HCEC 1CT (cell line): ENCODE data around the gene IFT52.

Source experiments
- DNase-seq: peaks from one replicate; pipeline ENCODE4 v3.0.0-alpha.2; 2017

IFT52 gene

GRCh38 chr20:43590392-43591303 is at the start of gene IFT52:
IFT52 (plus strand) TSS chr20:43590937; CDS start chr20:43594699, 3,762 bp downstream.
- peak; percentile 88 for DNase-seq

GRCh38 chr20:43541214-43541613 is 49.5 kb upstream of the IFT52 start:
- DNase-seq, result peak; percentile 68

- DNase-seq, result no peak
Measured at GRCh38 chr20:43542161-43542560, 48.6 kb upstream of the IFT52 start.

GRCh38 chr20:43542674-43543073 is 48.1 kb upstream of the IFT52 start:
- no peak for DNase-seq

GRCh38 chr20:43543138-43543537 is 47.6 kb upstream of the IFT52 start:
- no peak for DNase-seq

GRCh38 chr20:43544501-43544900 is 46.2 kb upstream of the IFT52 start:
- DNase-seq, result no peak

- no peak for DNase-seq
Measured at GRCh38 chr20:43545837-43546578, 44.7 kb upstream of the IFT52 start.

GRCh38 chr20:43548273-43548880 is 42.4 kb upstream of the IFT52 start:
- DNase-seq, result no peak

- DNase-seq, result no peak
Measured at GRCh38 chr20:43549416-43550065, 41.2 kb upstream of the IFT52 start.

- no peak for DNase-seq
Measured at GRCh38 chr20:43550456-43550855, 40.3 kb upstream of the IFT52 start.

- no peak for DNase-seq
Measured at GRCh38 chr20:43554369-43554768, 36.4 kb upstream of the IFT52 start.

- no peak for DNase-seq
Measured at GRCh38 chr20:43558412-43559146, 32.2 kb upstream of the IFT52 start, which contains the start of gene SGK2. SGK2 (plus strand) TSS chr20:43559027; CDS start chr20:43566496, 7,469 bp downstream.

GRCh38 chr20:43559147-43559987 is 31.4 kb upstream of the IFT52 start:
- no peak for DNase-seq

GRCh38 chr20:43560974-43561373 is 29.8 kb upstream of the IFT52 start:
- no peak for DNase-seq

- DNase-seq, result no peak
Measured at GRCh38 chr20:43563429-43563828, 27.3 kb upstream of the IFT52 start.

- no peak for DNase-seq
Measured at GRCh38 chr20:43563991-43564390, 26.7 kb upstream of the IFT52 start.

- no peak for DNase-seq
Measured at GRCh38 chr20:43564455-43564854, 26.3 kb upstream of the IFT52 start.

GRCh38 chr20:43564993-43565757 is 25.6 kb upstream of the IFT52 start:
- DNase-seq, result no peak

GRCh38 chr20:43565758-43566104 is 25.0 kb upstream of the IFT52 start:
- DNase-seq, result no peak

- DNase-seq, result no peak
Measured at GRCh38 chr20:43567477-43567876, 23.3 kb upstream of the IFT52 start.

GRCh38 chr20:43568706-43569105 is 22.0 kb upstream of the IFT52 start:
- DNase-seq, result no peak
